ENCODE results near the gene CHKB.

The CHKB gene

DNA sequence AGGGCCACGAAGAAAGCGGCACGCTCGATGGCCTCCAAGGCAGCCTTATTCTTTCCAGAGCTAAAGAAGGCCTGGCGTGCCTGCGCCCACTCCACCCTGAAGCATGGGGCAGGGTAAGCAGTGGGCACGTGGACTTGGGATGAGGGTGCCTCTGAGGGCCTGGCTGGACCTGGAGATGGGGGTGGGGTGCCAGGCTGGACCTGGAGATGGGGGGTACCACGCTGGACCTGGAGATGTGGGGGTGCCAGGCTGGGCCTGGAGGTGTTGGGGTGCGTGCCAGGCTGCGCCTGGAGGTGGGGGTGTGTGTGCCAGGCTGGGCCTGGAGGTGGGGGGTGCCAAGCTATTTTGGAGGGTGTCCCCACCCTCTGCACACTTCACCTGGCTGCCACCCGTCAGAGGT lies 9.7 kb downstream of the CHKB start:
- no peak for DNase-seq

DNA sequence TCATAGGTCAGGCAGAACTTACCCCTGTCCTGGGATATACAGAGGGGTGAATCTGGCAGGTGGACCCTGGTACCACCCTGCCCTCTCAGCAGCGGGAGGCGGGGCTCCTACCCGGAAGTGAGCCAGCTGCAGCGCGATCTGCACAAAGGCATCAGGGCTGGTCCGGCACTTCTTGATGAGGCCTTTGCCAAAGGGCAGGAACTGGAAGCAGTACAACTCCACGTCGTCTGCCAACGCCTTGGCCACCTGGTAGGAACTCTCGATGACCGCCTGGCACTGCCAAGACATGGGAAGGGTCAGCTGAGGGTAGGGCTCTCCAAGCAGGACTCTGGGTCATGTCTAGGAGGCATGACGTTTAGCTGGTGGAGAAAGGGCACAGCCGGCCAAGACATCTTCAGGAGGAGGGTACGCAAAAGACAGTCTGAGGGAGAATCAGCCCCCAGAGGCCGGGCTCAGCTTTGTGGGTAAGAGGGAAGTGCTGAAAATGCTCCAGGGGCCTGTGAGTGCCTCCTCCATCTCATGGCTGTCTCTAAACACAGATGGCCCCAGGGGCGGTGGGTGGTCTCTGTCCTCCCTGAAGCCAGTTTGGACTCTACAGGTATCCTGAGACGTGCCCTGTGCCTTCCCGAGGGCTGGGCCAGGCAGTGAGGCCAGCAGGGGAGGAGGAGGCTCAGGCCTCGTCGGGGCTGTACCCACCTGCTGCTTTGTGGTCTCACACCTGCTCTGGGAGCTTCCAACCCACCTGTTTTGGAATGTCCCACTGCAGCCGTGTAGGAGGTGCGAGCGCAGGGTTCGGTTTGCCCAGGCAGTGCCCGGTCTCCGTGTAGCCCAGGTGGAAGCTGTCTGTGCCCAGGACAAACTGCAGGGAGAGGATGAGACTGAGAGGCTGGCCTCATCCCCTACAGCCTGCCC lies 11.1 kb downstream of the CHKB start:
- DNase-seq = no peak

DNA sequence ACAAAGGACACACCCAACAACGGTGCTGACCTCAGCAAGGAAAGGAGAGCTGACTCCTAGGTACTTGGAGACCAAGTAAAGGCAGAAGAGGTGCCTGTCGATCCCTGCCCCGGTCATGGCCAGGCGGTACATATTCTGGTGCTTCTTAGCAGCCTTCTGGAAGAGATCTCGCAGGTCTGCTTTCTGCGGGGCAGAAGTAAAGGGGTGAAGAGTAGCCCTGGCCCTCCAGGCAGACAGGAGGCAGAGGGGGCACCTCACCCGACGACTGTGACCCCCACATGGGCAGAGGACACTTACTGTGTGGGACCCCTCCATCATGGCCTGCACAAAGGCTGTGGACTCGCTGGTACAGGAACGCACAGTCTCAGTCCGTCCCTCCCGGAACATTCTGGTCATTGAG lies 11.8 kb downstream of the CHKB start:
- no peak for DNase-seq

DNA sequence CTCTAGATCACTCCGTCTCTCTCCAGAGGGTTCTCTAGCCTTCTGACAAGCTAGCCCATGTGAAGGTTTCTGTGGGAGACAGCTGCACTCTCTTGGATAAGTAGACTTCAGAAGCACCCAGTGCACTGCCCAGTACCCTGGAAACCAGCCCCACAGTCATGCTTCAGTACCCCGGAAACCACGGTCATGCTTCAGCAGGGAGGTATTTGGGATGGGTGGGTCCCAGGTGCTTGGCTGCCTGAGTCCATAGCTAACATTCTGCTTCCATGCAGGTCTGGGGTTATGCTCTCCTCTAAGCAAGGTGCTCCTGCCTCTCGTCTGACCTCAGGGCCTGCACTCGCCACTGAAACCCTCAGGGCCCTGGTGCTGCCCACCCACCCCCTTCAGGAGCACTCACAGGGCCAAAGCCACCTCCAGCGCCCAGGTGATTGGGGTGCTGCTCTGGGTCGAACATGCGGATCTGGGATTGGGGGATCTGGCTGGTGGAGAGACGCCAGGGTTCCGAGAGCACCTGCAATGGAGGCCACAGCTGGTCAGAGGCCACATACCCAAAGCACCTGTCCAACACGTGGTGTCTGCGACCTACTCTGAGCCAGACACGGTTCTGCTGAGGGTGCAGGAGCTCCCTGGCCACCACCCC lies 12.6 kb downstream of the CHKB start:
- DNase-seq = no peak

DNA sequence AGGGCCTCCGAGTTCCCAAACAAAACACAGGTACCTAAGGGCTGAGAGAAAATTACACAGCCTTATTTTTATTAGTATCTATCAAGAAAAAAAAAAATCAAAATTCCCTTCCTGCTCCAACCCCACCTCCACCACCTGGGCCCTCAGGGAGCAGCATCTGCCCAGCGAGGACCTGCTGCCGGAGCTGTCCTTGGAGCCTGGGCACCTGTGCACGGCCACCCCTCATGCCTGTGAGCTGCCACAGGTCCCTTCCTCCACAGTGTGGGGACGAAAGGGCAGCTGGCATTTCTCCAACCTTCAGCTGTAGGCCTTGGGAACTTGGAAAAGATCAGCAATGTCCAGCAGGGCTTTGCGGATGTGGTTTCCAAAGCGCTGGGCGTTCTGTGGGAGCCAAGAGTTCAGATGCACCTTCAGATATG lies 13.6 kb downstream of the CHKB start:
- no peak for DNase-seq

DNA sequence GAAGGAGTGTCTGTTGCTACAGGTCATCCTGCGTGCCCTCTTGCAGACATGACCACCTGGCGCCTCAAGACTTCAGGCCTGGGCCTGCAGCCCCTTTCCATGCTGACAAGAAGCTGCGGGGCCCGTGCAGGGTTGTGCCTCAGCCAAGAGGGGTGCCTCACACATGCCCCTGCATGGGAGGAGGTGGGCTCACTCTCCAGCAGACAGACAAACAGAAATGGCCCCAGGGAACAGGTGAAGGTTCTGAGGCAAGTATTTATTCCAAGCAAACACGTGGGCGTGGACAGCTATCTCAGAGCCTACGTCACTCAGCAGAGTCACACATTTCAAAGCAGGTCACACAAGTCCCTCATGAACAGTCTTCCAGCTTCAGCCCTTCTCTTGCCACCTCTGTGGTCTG lies 14.0 kb downstream of the CHKB start:
- DNase-seq = no peak

DNA sequence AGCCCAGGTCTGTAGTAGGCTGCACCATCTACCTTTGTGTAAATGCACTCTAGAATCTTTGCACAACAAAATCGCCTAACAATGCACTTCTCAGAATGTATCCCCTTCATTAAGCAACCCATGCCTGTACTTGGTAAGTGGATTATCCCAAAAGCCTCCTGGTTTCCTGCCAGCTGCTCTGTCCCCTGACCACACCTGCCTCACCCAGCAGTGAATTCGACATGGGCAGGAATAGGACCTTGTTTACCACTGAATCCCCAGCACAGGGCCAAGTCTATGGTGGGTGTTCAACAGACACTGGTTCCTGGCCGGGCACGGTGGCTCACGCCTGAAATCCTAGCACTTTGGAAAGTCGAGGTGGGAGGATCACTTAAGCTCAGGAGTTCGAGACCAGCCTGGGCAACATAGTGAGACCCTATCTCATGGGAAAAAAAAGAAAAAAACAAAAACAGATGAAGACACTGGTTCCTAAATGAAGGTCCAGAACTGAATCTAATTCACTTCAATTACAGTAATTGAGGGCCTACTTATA lies 14.9 kb downstream of the CHKB start:
- DNase-seq = no peak

DNA sequence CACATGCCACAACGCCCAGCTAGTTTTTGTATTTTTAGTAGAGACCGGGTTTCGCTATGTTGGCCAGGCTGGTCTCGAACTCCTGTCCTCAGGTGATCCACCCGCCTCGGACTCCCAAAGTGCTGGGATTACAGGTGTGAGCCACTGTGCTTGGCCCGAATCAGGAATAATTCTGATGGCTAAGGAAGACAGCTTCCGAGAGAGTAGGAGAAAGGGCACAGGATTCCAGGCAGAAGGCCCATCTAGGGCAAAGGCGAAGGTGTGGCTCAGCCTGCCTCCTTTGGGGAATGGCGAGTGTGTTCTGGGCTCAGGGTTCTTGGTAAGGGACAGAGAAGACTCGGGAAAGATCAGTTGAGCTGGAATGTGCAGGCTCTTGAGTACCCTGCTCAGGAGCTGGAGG lies 18.4 kb downstream of the CHKB start:
- DNase-seq = no peak

DNA sequence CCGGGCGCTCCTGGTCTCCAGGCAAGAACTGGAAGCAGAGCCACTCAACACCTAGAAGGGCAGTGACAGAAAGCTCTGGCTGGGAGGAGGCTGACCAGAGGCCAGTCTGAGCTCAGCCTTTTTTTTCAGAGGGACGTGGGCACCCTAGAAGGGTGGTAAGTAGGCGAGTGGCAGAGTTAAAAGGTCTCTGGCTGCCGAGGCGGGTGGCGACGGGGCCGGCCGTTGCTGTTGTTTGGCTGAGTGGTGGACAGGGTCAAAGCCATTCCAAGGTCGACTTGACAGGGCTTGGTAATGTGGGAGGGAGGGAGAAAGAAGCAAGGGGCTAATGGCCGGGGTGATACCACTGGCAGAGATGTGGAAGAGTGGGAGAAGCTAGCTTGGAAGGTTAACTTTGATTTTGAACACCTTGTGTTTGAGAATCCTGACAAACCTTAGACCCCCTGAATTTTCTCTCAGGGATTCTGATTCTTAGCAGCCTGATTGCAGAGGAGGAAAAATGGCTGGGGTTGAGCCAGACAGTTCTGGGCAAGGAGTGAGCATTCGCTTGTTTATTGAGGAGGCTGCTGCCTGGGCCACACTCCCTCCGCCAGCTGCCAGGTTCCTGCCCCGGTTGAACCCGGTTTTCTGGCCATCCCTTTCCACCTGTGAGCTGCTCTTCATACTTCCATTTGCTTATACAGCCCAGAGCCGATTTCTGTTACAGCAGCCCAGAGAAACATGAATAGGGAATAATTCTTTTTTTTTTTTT lies 19.1 kb downstream of the CHKB start:
- no peak for DNase-seq

DNA sequence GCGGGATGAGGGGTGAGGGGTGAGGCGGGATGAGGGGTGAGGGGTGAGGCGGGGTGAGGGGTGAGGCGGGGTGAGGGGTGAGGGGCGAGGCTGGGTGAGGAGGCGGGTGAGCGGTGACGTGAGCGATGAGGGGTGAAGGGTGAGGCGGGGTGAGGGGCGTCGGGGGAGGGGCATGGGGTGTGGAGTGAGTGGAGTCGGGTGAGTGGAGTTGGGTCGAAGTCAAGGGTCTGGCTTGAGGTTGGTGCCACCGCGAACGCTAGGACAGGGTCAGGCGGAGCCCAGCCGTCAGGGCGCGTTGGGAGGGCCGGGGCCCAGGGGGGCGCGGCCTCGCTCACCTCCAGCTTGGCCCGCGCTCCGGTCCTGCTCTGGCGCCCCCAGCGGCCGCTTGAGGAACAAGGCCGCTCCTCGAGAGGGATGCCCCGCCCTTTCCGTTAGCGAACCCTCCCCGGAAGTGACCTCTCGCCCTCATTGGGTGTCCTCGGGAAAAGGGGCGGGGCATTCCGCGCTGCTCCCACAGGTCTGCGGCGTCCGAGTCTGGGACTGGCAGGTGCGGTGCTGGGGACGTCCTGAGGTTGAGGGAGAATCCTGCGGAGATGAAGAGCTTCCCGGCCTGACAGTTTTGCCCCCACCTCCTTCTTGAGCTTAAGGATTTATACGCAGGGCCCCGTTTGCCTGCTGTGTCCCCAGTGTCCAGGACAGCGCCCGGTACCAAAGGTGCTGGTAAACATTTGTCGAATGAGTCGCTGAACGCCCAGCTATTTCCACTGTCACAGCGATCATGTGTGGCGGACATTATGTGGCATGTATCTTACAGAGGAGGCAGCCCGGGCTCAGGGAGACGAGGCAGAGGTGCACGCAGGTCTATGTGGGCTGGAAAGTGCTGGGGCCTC lies 19.9 kb downstream of the CHKB start, which contains the start of gene SYCE3:
Gene SYCE3 (minus strand): TSS at position 397 of the 890 bp plus-strand sequence. CDS start 6,514 bp downstream, outside the sequence.
- DNase-seq = peak; percentile 91 to 94

DNA sequence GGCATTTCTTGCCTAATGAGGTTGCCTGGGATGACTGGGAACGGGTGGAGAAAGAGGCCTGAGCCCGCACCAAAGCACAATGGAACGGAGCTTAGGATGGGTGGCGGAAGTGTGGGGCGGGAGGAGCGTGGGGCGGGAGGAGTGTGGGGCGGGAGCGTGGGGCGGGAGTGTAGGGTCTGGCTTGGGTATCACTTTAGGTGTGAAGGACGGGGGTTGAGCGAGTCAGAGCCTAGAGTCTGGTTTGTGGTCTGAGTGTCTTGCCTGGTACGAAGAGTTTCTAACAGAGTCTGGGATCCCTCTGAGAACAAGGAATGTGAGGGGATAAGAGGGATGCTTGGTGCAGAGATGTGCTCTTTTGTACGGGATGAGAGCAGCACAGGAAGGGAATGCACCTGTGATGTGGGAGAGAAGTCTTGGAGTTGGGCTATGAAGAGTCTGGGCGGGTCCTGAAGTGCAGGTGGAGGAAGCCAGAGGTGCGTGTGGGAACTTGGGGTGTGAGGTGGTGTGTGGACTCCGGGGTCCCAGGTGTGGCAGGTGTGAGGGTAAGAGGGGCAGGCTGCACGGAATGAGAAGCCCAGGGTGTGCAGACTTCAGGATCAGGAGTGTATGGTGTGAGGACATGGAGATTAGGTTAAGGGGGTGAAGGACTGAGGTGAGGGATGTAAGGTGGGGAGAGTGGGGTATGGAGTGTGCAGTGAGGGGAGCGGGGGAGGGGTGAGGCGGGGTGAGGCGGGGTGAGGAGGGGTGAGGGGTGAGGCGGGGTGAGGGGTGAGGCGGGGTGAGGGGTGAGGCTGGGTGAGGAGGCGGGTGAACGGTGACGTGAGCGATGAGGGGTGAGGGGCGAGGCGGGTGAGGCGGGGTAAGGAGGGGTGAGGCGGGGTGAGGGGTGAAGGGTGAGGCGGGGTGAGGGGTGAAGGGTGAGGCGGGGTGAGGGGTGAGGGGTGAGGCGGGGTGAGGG lies 21.0 kb downstream of the CHKB start:
- no peak for DNase-seq

DNA sequence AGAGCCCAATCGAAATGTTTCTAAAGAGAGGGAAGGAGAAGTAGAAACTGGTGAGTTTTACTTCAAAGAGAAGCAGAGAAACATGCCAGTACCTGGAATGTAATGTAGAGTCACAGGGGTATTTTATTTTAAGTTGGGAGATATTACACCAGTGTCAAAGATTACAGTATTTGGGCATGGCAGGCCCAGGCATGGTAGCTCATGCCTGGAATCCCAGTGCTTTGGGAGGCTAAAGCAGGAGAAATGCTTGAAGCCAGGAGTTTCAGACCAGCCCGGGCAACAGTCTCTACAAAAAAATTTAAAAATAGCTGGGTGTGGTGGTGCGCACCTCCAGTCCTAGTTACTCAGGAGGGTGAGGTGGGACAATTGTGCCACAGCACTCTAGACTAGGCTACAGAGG lies 22.6 kb downstream of the CHKB start:
- no peak for DNase-seq

DNA sequence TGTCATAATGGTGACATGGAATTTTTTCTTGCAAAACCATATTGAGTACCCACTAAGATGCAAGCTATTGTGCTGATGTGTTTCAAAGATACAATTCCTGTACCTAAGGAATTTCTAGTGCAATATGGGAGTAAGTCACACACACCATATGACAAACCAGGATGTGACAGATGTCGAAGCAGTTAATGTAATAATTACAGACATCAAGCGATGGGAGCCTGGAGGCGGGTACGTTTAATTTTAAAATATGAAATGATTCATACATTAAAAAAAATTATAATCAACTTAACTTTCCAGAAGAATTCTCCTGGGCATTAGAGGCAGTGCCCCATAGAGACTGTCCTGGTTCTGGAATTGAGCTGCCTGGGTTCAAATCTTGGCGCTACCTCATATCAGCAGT lies 25.9 kb downstream of the CHKB start:
- no peak for DNase-seq

DNA sequence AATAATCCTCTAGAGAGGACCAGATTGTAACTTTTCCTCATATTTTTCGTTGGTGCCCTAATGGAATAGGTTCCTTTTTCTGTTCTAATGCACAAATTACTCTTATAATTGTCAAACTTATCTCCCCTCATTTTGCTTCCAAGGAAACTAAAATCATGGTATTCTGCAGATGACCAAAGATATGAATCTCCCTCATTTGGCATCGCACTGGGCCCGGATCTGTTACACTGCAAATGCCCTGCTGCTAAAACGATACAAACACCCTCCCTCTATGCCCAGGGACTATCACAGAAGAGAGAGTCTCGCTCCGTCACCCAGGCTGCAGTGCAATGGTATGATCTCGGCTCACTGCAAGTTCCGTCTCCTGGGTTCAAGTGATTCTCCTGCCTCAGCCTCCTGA lies 29.3 kb downstream of the CHKB start:
- no peak for DNase-seq

DNA sequence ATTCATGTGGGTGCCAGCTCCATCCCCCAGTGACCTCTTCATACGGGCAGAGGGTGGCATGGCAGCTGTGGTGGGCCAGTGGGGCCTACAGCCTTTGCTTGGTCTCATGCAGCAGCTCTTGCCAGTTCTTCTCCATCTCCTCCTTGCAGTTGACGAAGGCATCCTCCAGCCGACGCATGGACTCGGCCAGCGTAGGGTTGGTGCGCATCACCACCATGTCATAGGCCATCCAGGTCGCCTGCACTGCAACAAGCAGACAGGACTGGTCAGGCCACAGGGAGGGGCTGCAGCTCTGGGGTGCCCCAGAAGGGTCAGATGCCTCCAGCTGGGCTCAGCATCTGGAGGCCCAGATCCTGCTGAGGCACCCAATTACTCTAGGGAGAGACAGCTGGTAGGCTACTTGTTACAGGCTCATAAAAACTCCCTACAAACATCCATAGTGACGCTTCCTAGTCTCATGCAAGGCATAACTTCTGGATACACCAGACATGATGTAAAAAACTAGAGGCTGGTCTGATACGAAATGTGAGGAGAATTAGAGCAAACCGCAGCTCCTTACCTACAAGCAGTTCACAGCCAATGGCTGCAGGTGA lies 31.4 kb downstream of the CHKB start:
- no peak for DNase-seq

DNA sequence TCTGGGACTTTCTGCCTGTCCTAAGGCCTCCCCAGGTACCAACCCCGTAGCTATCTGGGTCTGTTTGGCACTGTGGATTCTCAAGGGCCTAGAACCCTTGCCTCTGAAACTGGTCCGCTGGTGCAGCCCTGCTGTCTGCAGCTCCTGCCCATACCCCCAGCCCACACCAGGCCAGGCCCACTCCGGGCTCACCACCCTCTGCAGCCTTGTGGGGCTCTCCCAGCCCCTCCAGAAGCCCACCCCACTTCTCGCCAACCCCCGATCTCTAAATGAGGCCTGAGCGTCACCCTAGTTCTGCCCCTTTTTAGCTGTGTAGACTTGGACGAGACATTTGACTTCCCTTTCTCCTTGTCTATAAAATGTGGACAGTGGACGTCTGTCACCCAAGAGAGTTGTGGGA lies 32.3 kb downstream of the CHKB start:
- no peak for DNase-seq

DNA sequence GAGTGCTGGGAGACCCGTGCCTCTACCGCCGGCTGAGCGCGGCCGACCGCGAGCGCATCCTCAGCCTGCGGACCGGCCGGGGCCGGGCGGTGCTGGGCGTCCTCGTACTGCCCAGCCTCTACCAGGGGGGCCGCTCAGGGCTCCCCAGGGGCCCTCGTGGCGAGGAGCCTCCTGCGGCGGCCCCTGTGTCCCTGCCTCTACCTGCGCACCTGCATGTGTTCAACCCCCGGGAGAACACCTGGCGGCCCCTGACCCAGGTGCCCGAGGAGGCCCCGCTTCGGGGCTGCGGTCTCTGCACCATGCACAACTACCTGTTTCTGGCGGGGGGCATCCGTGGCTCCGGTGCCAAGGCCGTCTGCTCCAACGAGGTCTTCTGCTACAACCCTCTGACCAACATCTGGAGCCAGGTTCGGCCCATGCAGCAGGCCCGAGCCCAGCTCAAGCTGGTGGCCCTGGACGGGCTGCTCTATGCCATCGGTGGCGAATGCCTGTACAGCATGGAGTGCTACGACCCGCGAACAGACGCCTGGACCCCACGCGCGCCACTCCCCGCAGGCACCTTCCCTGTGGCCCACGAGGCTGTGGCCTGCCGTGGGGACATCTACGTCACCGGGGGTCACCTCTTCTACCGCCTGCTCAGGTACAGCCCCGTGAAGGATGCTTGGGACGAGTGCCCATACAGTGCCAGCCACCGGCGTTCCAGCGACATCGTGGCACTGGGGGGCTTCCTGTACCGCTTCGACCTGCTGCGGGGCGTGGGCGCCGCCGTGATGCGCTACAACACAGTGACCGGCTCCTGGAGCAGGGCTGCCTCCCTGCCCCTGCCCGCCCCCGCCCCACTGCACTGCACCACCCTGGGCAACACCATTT lies 33.5 kb downstream of the CHKB start:
- DNase-seq = no peak

DNA sequence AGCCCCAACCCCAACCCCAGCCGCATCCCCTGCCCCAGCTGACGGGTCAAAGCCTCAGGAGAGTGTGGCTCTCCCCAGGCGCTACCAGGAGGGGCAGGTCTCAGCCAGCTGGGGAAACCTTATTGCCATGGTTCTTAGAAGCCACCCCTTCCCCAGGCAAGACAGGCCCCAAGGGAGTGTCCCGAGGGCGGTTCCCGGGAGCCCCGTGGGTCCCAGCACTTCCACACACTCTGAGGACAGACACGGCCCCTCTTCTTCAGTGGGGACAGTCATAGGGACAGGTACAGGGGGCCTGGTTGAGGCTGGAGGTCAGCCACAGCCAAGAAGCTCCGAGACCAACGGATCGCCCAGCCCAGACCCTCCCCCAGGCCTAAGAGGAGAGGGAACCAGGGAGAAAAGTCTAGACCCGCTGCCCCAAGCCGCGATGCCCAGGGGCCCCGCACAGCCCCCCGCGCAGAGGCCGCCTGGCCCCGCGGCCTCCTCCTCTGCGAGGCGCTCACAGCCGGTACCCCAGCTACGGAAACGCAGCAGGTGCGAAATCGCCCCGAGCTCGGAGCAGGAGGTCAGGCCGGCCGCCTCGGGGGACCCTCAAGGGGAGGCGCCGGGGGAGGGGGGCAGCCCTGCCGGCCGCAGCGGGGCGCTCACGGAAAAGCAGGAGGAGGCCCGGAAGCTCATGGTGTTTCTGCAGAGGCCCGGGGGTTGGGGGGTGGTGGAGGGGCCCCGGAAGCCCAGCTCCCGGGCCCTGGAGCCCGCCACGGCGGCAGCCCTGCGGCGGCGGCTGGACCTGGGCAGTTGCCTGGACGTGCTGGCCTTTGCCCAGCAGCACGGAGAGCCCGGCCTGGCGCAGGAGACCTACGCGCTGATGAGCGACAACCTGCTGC lies 34.4 kb downstream of the CHKB start:
- DNase-seq = no peak

Data from hippocampal formation (tissue), 2 donors.